HEK293 (cell line): ENCODE data around the gene SAV1.
"Not testable (repeated sequence)": the region's sequence is repeated elsewhere in the genome, so short reads cannot be mapped to it uniquely, and the experiment has no call there.

Source experiments
- CTCF ChIA-PET: fragments of 350-600 bp; formaldehyde crosslinking; extraction: SDS; loops from one replicate; lab custom pipeline; 2021; ENCODE audit warnings: antibody characterized with exemption; lab: Yijun Ruan, JAX
- POLR2A ChIA-PET: fragments of 300-600 bp; formaldehyde crosslinking; extraction: SDS; loops from one replicate; lab custom pipeline; 2020; ENCODE audit warnings: antibody characterized with exemption, inconsistent platforms; lab: Yijun Ruan, JAX
- H3K27ac ChIP-seq: fragments of 200-500 bp; sonication (Bioruptor generic); 2 replicates; pipeline ENCODE4 v1.5.1; 2014; ENCODE audit warnings: low read depth, low read length, control low read depth, inconsistent platforms; ENCODE audit errors: extremely low read depth
- H3K36me3 ChIP-seq, 2 experiments: fragments of 200-500 bp in 1 of 2; sonication (Bioruptor generic) in 1 of 2; 1 replicate in 1 of 2; 2 replicates in 1 of 2; pipeline ENCODE4 v1.5.1; 2014 to 2017; ENCODE audit warnings: inconsistent platforms in 2 of 2, low read length in 2 of 2; ENCODE audit not compliant: control insufficient read depth in 2 of 2, insufficient read depth in 1 of 2
- H3K4me1 ChIP-seq: fragments of 200-500 bp; sonication (Bioruptor generic); 2 replicates; pipeline ENCODE4 v1.5.1; 2014; ENCODE audit warnings: mild to moderate bottlenecking, low read length, inconsistent platforms; ENCODE audit not compliant: control insufficient read depth, insufficient read depth
- H3K4me3 ChIP-seq: 2 replicates; pipeline ENCODE4 v1.5.1; 2011; ENCODE audit warnings: low read depth, mild to moderate bottlenecking, control low read depth, low read length, moderate library complexity
- H3K9me3 ChIP-seq: fragments of 200-500 bp; sonication (Bioruptor generic); 2 replicates; pipeline ENCODE4 v1.5.1; 2014; ENCODE audit warnings: low read depth, low read length, inconsistent platforms; ENCODE audit not compliant: control insufficient read depth, insufficient read depth
- EGR2 ChIP-seq: fragments of 450-650 bp; formaldehyde crosslinking; IDR thresholded peaks from 2 replicates; pipeline ENCODE4 v1.5.1; 2016; ENCODE audit warnings: low read depth, missing biosample characterization, missing genetic modification characterization
- GFI1B ChIP-seq: fragments of 450-650 bp; formaldehyde crosslinking; IDR thresholded peaks from 2 replicates; pipeline ENCODE4 v1.5.1; 2016; ENCODE audit warnings: missing biosample characterization, missing genetic modification characterization
- KLF8 ChIP-seq: fragments of 450-650 bp; formaldehyde crosslinking; IDR thresholded peaks from 2 replicates; pipeline ENCODE4 v1.5.1; 2016; ENCODE audit warnings: missing biosample characterization, missing genetic modification characterization
- SETDB1 ChIP-seq: IDR thresholded peaks from one replicate; pipeline ENCODE4 v1.6.1; 2017; ENCODE audit warnings: mild to moderate bottlenecking, low read length, moderate library complexity, mixed read lengths; ENCODE audit not compliant: insufficient read length
- SP3 ChIP-seq: fragments of 450-650 bp; formaldehyde crosslinking; IDR thresholded peaks from 2 replicates; pipeline ENCODE4 v1.5.1; 2016; ENCODE audit warnings: missing biosample characterization, missing genetic modification characterization
- TCF7L2 ChIP-seq: IDR thresholded peaks from 2 replicates; pipeline ENCODE4 v1.6.1; 2011; ENCODE audit warnings: low read depth, mild to moderate bottlenecking, inconsistent platforms, low read length, moderate library complexity, borderline replicate concordance
- ZBTB20 ChIP-seq: fragments of 450-650 bp; formaldehyde crosslinking; IDR thresholded peaks from 2 replicates; pipeline ENCODE4 v1.5.1; 2016; ENCODE audit warnings: missing biosample characterization, missing genetic modification characterization
- ZFHX2 ChIP-seq: fragments of 450-650 bp; formaldehyde crosslinking; conservative IDR thresholded peaks from 2 replicates; pipeline ENCODE4 v1.5.1; 2016; ENCODE audit warnings: missing biosample characterization, missing genetic modification characterization
- ZFP3 ChIP-seq: fragments of 450-650 bp; formaldehyde crosslinking; IDR thresholded peaks from 2 replicates; pipeline ENCODE4 v1.5.1; 2016; ENCODE audit warnings: low read depth, missing biosample characterization, missing genetic modification characterization
- ZFP41 ChIP-seq: fragments of 450-650 bp; formaldehyde crosslinking; IDR thresholded peaks from 2 replicates; pipeline ENCODE4 v1.5.1; 2016; ENCODE audit warnings: missing biosample characterization, missing genetic modification characterization, borderline replicate concordance
- ZFP69B ChIP-seq: fragments of 450-650 bp; formaldehyde crosslinking; IDR thresholded peaks from 2 replicates; pipeline ENCODE4 v1.5.1; 2016; ENCODE audit warnings: missing biosample characterization, missing genetic modification characterization
- ZNF133 ChIP-seq: fragments of 450-650 bp; formaldehyde crosslinking; IDR thresholded peaks from 2 replicates; pipeline ENCODE4 v1.5.1; 2016; ENCODE audit warnings: missing biosample characterization, missing genetic modification characterization
- ZNF23 ChIP-seq: fragments of 450-650 bp; formaldehyde crosslinking; IDR thresholded peaks from 2 replicates; pipeline ENCODE4 v1.5.1; 2016; ENCODE audit warnings: missing biosample characterization, missing genetic modification characterization, borderline replicate concordance
- ZNF366 ChIP-seq: fragments of 450-650 bp; formaldehyde crosslinking; conservative IDR thresholded peaks from 2 replicates; pipeline ENCODE4 v1.5.1; 2016; ENCODE audit warnings: missing biosample characterization, missing genetic modification characterization
- ZNF473 ChIP-seq: fragments of 450-650 bp; formaldehyde crosslinking; IDR thresholded peaks from 2 replicates; pipeline ENCODE4 v1.5.1; 2017; ENCODE audit warnings: missing biosample characterization, missing genetic modification characterization
- ZNF530 ChIP-seq: fragments of 450-650 bp; formaldehyde crosslinking; IDR thresholded peaks from 2 replicates; pipeline ENCODE4 v1.5.1; 2016; ENCODE audit warnings: low read depth, missing biosample characterization, missing genetic modification characterization
- ZNF585B ChIP-seq: fragments of 450-650 bp; formaldehyde crosslinking; IDR thresholded peaks from 2 replicates; pipeline ENCODE4 v1.5.1; 2016; ENCODE audit warnings: missing biosample characterization, missing genetic modification characterization
- ZNF610 ChIP-seq: fragments of 450-650 bp; formaldehyde crosslinking; IDR thresholded peaks from 2 replicates; pipeline ENCODE4 v1.5.1; 2016; ENCODE audit warnings: missing biosample characterization, missing genetic modification characterization, borderline replicate concordance
- ZNF777 ChIP-seq: fragments of 450-650 bp; formaldehyde crosslinking; IDR thresholded peaks from 2 replicates; pipeline ENCODE4 v1.5.1; 2017; ENCODE audit warnings: missing biosample characterization, missing genetic modification characterization, borderline replicate concordance
- ZSCAN16 ChIP-seq: fragments of 450-650 bp; formaldehyde crosslinking; IDR thresholded peaks from 2 replicates; pipeline ENCODE4 v1.5.1; 2016; ENCODE audit warnings: missing biosample characterization, missing genetic modification characterization
- TF ChIP-seq, protein P1 (sequence below): fragments of 450-650 bp; formaldehyde crosslinking; IDR thresholded peaks from 2 replicates; pipeline ENCODE4 v1.5.1; 2016; ENCODE audit warnings: missing biosample characterization, missing genetic modification characterization
- TF ChIP-seq, protein P2 (sequence below): fragments of 450-650 bp; formaldehyde crosslinking; IDR thresholded peaks from 2 replicates; pipeline ENCODE4 v1.5.1; 2016; ENCODE audit warnings: missing biosample characterization, missing genetic modification characterization
- TF ChIP-seq, protein P3 (sequence below): fragments of 450-650 bp; formaldehyde crosslinking; conservative IDR thresholded peaks from 2 replicates; pipeline ENCODE4 v1.5.1; 2016; ENCODE audit warnings: low read depth, missing biosample characterization, missing genetic modification characterization
- TF ChIP-seq, protein P4 (sequence below): fragments of 450-650 bp; formaldehyde crosslinking; IDR thresholded peaks from 2 replicates; pipeline ENCODE4 v1.5.1; 2016; ENCODE audit warnings: missing biosample characterization, missing genetic modification characterization

The SAV1 gene

DNA sequence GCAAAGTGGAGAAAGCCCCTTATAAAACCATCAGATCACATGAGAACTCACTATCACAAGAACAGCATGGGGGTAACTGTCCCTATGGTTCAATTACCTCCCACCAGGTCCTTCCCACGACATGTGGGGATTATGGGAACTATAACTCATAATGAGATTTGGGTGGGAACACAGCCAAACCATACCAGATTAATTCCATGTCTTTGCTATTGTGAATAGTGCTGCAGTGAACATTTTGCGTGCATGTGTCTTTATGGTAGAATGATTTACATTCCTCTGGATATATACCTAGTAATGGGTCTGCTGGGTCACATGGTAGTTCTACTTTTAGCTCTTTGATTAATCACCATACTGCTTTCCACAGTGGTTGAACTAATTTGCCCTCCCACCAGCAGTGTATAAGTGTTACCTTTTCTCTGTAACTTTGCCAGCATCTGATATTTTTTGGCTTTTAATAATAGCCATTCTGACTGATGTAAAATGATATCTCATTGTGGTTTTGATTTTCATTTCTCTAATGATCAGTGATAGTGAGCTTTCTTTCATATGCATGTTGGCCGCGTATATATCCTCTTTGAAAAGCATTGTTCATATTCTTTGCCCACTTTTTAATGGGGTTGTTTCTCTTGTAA lies 29.7 kb upstream of the SAV1 start:
- TF ChIP-seq, protein P1, sequence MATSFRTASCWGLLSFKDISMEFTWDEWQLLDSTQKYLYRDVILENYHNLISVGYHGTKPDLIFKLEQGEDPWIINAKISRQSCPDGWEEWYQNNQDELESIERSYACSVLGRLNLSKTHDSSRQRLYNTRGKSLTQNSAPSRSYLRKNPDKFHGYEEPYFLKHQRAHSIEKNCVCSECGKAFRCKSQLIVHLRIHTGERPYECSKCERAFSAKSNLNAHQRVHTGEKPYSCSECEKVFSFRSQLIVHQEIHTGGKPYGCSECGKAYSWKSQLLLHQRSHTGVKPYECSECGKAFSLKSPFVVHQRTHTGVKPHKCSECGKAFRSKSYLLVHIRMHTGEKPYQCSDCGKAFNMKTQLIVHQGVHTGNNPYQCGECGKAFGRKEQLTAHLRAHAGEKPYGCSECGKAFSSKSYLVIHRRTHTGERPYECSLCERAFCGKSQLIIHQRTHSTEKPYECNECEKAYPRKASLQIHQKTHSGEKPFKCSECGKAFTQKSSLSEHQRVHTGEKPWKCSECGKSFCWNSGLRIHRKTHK (tag by site-specific recombination), result no peak
- peak; percentile 40; the same call in 1 of the 2 replicates for TF ChIP-seq ZNF133 (tag by site-specific recombination)
- no peak for TF ChIP-seq ZBTB20 (tag by site-specific recombination)
- TF ChIP-seq ZNF366 (tag by site-specific recombination), result no peak
- TF ChIP-seq ZNF610 (tag by site-specific recombination), result no peak
- peak; percentile 67 for TF ChIP-seq ZFHX2 (tag by site-specific recombination)
- 0 out of 2 replicates have a peak, but pooled peaks have one; percentile 10 for TF ChIP-seq EGR2
- no peak for TF ChIP-seq ZNF23 (tag by site-specific recombination)
- TF ChIP-seq, protein P2, sequence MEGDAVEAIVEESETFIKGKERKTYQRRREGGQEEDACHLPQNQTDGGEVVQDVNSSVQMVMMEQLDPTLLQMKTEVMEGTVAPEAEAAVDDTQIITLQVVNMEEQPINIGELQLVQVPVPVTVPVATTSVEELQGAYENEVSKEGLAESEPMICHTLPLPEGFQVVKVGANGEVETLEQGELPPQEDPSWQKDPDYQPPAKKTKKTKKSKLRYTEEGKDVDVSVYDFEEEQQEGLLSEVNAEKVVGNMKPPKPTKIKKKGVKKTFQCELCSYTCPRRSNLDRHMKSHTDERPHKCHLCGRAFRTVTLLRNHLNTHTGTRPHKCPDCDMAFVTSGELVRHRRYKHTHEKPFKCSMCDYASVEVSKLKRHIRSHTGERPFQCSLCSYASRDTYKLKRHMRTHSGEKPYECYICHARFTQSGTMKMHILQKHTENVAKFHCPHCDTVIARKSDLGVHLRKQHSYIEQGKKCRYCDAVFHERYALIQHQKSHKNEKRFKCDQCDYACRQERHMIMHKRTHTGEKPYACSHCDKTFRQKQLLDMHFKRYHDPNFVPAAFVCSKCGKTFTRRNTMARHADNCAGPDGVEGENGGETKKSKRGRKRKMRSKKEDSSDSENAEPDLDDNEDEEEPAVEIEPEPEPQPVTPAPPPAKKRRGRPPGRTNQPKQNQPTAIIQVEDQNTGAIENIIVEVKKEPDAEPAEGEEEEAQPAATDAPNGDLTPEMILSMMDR (tag by site-specific recombination), result no peak
- TF ChIP-seq, all 188 proteins: peak for 3
- CTCF ChIA-PET, result interaction anchor here (1.8 kb wide), 1 partner anchor 16 kb away, joined by 4 read pairs; no protein-coding TSS in a partner anchor
- POLR2A ChIA-PET, result no interaction called here
- H3K4me3 ChIP-seq, result no peak overlapping the region
- no peaks in the 10 kb centered on the region for H3K9me3 ChIP-seq
- no peak overlapping the region for H3K27ac ChIP-seq
- H3K4me1 ChIP-seq, result no peaks in the 10 kb centered on the region
- no peaks in the 10 kb centered on the region for H3K36me3 ChIP-seq

DNA sequence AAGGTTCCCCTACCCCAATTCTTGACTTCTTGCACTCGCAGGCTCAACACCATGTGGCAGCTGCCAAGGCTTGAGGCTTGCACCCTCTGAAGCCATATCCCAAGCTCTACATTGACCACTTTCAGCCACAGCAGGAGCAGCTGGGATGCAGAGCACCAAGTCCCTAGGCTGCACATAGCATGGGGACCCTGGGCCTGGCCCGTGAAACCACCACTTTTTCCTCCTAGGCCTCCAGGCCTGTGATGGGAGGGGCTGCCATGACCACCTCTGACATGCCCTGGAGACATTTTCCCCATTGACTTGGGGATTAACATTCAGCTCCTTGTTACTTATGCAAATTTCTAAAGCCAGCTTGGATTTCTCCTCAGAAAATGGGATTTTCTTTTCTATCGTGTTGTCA lies 26.2 kb upstream of the SAV1 start:
- POLR2A ChIA-PET, result not testable (repeated sequence)

DNA sequence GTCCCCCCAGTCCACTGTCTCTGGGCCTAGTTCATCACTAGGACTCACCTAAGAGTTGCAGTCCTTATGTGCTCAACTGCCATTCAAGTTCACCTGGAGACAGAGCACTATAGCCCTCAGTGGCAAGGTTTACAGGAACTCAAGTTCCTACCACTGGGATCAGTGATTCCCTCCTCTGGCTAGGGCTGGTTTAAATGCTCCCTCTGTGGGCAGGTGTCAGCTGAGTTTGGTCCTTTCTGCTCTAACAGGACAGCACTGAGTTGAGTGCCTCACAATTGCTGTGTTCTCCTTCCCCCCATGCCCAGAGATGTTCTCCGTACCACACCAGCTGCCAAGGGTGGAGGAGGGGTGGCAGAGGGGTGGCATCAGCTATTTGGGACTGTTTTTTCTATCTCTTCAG lies 20.8 kb upstream of the SAV1 start:
- no peaks in the 10 kb centered on the region for H3K4me1 ChIP-seq
- no peak overlapping the region for H3K4me3 ChIP-seq
- H3K9me3 ChIP-seq, result no peaks in the 10 kb centered on the region
- no peaks in the 10 kb centered on the region for H3K36me3 ChIP-seq
- no peak overlapping the region for H3K27ac ChIP-seq
- ChIA-PET CTCF (interaction anchor here (1.2 kb wide), 1 partner anchor 22 kb away, joined by 4 read pairs; no protein-coding TSS in a partner anchor), POLR2A (no interaction called here)
- TF ChIP-seq ZNF473, result no peak
- no peak for TF ChIP-seq SP3 (tag by site-specific recombination)
- TF ChIP-seq, protein P3, sequence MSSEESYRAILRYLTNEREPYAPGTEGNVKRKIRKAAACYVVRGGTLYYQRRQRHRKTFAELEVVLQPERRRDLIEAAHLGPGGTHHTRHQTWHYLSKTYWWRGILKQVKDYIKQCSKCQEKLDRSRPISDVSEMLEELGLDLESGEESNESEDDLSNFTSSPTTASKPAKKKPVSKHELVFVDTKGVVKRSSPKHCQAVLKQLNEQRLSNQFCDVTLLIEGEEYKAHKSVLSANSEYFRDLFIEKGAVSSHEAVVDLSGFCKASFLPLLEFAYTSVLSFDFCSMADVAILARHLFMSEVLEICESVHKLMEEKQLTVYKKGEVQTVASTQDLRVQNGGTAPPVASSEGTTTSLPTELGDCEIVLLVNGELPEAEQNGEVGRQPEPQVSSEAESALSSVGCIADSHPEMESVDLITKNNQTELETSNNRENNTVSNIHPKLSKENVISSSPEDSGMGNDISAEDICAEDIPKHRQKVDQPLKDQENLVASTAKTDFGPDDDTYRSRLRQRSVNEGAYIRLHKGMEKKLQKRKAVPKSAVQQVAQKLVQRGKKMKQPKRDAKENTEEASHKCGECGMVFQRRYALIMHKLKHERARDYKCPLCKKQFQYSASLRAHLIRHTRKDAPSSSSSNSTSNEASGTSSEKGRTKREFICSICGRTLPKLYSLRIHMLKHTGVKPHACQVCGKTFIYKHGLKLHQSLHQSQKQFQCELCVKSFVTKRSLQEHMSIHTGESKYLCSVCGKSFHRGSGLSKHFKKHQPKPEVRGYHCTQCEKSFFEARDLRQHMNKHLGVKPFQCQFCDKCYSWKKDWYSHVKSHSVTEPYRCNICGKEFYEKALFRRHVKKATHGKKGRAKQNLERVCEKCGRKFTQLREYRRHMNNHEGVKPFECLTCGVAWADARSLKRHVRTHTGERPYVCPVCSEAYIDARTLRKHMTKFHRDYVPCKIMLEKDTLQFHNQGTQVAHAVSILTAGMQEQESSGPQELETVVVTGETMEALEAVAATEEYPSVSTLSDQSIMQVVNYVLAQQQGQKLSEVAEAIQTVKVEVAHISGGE (tag by site-specific recombination), result no peak
- TF ChIP-seq, protein P4, sequence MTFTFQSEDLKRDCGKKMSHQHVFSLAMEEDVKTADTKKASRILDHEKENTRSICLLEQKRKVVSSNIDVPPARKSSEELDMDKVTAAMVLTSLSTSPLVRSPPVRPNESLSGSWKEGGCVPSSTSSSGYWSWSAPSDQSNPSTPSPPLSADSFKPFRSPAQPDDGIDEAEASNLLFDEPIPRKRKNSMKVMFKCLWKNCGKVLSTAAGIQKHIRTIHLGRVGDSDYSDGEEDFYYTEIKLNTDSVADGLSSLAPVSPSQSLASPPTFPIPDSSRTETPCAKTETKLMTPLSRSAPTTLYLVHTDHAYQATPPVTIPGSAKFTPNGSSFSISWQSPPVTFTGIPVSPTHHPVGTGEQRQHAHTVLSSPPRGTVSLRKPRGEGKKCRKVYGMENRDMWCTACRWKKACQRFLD (tag by site-specific recombination), result no peak
- no peak for TF ChIP-seq TCF7L2
- TF ChIP-seq ZNF530, result no peak
- TF ChIP-seq EGR2, result no peak
- TF ChIP-seq ZFP69B (tag by site-specific recombination), result no peak
- no peak for TF ChIP-seq ZNF777
- TF ChIP-seq KLF8 (tag by site-specific recombination), result no peak
- TF ChIP-seq ZSCAN16, result no peak
- no peak for TF ChIP-seq GFI1B (tag by site-specific recombination)
- no peak for TF ChIP-seq ZFP3 (tag by site-specific recombination)
- no peak for TF ChIP-seq ZFP41

More for the DNA sequence above, 26.2 kb upstream of the SAV1 start:
- CTCF ChIA-PET, H3K27ac ChIP-seq, H3K4me3 ChIP-seq, H3K36me3 ChIP-seq, H3K4me1 ChIP-seq, H3K9me3 ChIP-seq: not testable (repeated sequence)
- TF ChIP-seq SETDB1 (peak; percentile 45), ZNF585B (tag by site-specific recombination) (peak; percentile 93)
